ENCODE measurements around the gene TTC34. TPM values are rescaled to one million over a fixed set of nuclear protein-coding genes. Genes with fewer than 3 reads are reported as not detected.
A peak's percentile ranks its signal among the peaks of the same experiment; 100 is the strongest.

The TTC34 gene
- total RNA-seq, 1 donor from 2014 or later: 0.10 TPM

GRCh38 chr1:2625311-2625710 lies 176.2 kb downstream of the TTC34 start:
- DNase-seq: no peak

- DNase-seq: no peak
Measured at GRCh38 chr1:2624735-2625300, 176.7 kb downstream of the TTC34 start.

- no peak for DNase-seq
Measured at GRCh38 chr1:2623571-2624337, 177.7 kb downstream of the TTC34 start.

GRCh38 chr1:2617971-2618470 lies 183.5 kb downstream of the TTC34 start:
- DNase-seq: no peak

GRCh38 chr1:2614145-2614544 lies 187.3 kb downstream of the TTC34 start:
- no peak for DNase-seq

- no peak for DNase-seq
Measured at GRCh38 chr1:2612591-2613365, 188.7 kb downstream of the TTC34 start.

GRCh38 chr1:2611621-2612437 lies 189.7 kb downstream of the TTC34 start:
- no peak for DNase-seq

- peak; percentile 61 for DNase-seq
Measured at GRCh38 chr1:2611031-2611501, 190.4 kb downstream of the TTC34 start.

- no peak for DNase-seq
Measured at GRCh38 chr1:2610036-2610959, 191.2 kb downstream of the TTC34 start.

GRCh38 chr1:2609319-2610035 lies 192.0 kb downstream of the TTC34 start:
- DNase-seq: no peak

- peak; percentile 56 for DNase-seq
Measured at GRCh38 chr1:2607641-2608091, 193.8 kb downstream of the TTC34 start.

- no peak for DNase-seq
Measured at GRCh38 chr1:2606881-2607621, 194.4 kb downstream of the TTC34 start.

- no peak for DNase-seq
Measured at GRCh38 chr1:2606396-2606880, 195.1 kb downstream of the TTC34 start.

GRCh38 chr1:2605509-2606395 lies 195.7 kb downstream of the TTC34 start:
- no peak for DNase-seq

- no peak for DNase-seq
Measured at GRCh38 chr1:2604844-2605508, 196.5 kb downstream of the TTC34 start.

- DNase-seq: no peak
Measured at GRCh38 chr1:2604156-2604843, 197.2 kb downstream of the TTC34 start.

All from tongue (tissue), 2 donors.